Glutamatergic neuron (in vitro differentiated cells): Measurements from ENCODE around the gene SLC16A2. TPM values are rescaled to one million over a fixed set of nuclear protein-coding genes. Genes with fewer than 3 reads are reported as not detected.

Source experiments
- DNase-seq: peaks from one replicate; pipeline ENCODE4 v3.0.0; 2022
- H3K27ac Mint-ChIP-seq: one replicate; pipeline ENCODE4 v1.8.0; 2020; ENCODE audit warnings: mild to moderate bottlenecking, mixed read lengths, inconsistent platforms; ENCODE audit not compliant: unreplicated experiment
- H3K27me3 Mint-ChIP-seq: one replicate; pipeline ENCODE4 v1.8.0; 2020; ENCODE audit warnings: mild to moderate bottlenecking, moderate library complexity, mixed read lengths, inconsistent platforms; ENCODE audit not compliant: unreplicated experiment
- H3K36me3 Mint-ChIP-seq: one replicate; pipeline ENCODE4 v1.8.0; 2020; ENCODE audit warnings: mild to moderate bottlenecking, mixed read lengths, inconsistent platforms; ENCODE audit not compliant: unreplicated experiment
- H3K4me1 Mint-ChIP-seq: one replicate; pipeline ENCODE4 v1.8.0; 2020; ENCODE audit warnings: mild to moderate bottlenecking, low read depth, mixed read lengths, inconsistent platforms; ENCODE audit not compliant: unreplicated experiment
- H3K4me3 Mint-ChIP-seq: one replicate; pipeline ENCODE4 v1.8.0; 2020; ENCODE audit warnings: mild to moderate bottlenecking, mixed read lengths, inconsistent platforms; ENCODE audit not compliant: unreplicated experiment
- H3K9me3 Mint-ChIP-seq: one replicate; pipeline ENCODE4 v1.8.0; 2020; ENCODE audit warnings: mild to moderate bottlenecking, moderate library complexity, mixed read lengths, inconsistent platforms; ENCODE audit not compliant: unreplicated experiment
- total RNA-seq: library from RNA; stranded (reverse); fragmentation: NEBNext Ultra II Directional; extraction: Animal tissue kit (Norgen Biotek cat#: 25700); gene quantifications from one replicate; pipeline ENCODE4 v1.2.1, GENCODE V29; 2021; ENCODE audit not compliant: unreplicated experiment
- TF ChIP-seq, protein P1 (sequence below): fragments of 200-600 bp; sonication (generic); IDR thresholded peaks from one replicate; pipeline ENCODE4 v1.5.0; 2021; ENCODE audit not compliant: partially characterized antibody, unreplicated experiment

SLC16A2 gene
- total RNA-seq, 1 donor from 2014 or later, result 28.7 TPM

DNA sequence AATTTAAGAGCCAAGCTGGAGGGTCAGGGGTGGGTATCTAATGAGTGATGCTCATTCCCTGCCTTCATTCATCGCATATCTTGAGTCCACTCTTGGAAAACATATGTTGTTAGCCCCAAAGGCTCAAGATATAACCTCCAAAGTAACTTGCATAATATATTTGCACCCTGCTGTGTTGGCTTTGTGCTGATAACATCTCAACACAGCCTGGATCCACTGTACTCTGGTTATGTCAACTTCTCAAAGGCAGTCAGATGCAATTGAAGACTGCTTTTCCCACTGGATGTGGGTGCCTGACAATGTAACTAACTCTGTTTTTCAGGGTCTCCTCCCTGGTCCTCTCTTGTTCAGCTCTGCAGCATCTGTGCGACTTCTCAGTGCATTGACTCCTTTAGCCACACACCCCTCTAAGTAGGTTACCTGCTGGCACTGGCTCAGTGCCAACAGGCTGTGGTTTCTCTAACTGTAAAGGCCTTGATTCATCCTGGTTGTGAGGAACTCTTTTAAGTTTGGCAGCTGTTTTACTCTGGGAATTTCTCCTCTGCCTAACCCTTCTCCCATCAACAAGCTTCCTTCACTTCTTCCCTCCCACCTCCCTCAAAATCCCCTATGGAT, 28.1 kb downstream of the SLC16A2 start:
- Mint-ChIP-seq H3K4me1 (no peaks in the 10 kb centered on the region), H3K27me3 (no peaks in the 10 kb centered on the region), H3K9me3 (no peaks in the 10 kb centered on the region), H3K27ac (no peak overlapping the region), H3K4me3 (no peak overlapping the region), H3K36me3 (no peaks in the 10 kb centered on the region)
- TF ChIP-seq, protein P1, sequence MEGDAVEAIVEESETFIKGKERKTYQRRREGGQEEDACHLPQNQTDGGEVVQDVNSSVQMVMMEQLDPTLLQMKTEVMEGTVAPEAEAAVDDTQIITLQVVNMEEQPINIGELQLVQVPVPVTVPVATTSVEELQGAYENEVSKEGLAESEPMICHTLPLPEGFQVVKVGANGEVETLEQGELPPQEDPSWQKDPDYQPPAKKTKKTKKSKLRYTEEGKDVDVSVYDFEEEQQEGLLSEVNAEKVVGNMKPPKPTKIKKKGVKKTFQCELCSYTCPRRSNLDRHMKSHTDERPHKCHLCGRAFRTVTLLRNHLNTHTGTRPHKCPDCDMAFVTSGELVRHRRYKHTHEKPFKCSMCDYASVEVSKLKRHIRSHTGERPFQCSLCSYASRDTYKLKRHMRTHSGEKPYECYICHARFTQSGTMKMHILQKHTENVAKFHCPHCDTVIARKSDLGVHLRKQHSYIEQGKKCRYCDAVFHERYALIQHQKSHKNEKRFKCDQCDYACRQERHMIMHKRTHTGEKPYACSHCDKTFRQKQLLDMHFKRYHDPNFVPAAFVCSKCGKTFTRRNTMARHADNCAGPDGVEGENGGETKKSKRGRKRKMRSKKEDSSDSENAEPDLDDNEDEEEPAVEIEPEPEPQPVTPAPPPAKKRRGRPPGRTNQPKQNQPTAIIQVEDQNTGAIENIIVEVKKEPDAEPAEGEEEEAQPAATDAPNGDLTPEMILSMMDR, result no peak
- no peak for DNase-seq

DNA sequence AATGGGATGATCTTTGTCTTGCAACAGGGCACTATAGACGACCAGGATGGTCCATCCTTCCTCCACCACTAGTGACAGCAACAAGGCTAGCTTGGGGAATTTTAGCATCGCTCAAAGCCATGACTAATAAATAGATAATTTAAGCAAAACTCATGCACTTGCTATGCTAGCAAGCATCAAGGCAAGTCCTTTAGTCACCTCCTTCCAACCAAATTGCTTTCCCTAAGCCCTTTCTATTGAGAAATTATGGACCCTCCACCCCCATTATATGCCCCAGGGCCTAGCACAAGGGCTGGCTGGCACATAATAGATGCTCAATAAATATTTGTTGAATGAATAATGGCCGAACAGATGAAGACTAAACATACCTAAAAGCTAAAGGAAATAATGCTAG, 28.6 kb downstream of the SLC16A2 start:
- Mint-ChIP-seq H3K36me3 (no peaks in the 10 kb centered on the region), H3K4me3 (no peak overlapping the region), H3K27ac (no peak overlapping the region), H3K9me3 (no peaks in the 10 kb centered on the region), H3K27me3 (no peaks in the 10 kb centered on the region), H3K4me1 (no peaks in the 10 kb centered on the region)
- DNase-seq, result no peak
- TF ChIP-seq, protein P1, result no peak

- Mint-ChIP-seq H3K9me3 (no peaks in the 10 kb centered on the region), H3K27ac (no peak overlapping the region), H3K4me1 (no peaks in the 10 kb centered on the region), H3K27me3 (no peaks in the 10 kb centered on the region), H3K36me3 (no peaks in the 10 kb centered on the region), H3K4me3 (no peak overlapping the region)
- no peak for DNase-seq
- TF ChIP-seq, protein P1, result no peak
Measured at GRCh38 chrX:74450803-74451449, 29.6 kb downstream of the SLC16A2 start.

DNA sequence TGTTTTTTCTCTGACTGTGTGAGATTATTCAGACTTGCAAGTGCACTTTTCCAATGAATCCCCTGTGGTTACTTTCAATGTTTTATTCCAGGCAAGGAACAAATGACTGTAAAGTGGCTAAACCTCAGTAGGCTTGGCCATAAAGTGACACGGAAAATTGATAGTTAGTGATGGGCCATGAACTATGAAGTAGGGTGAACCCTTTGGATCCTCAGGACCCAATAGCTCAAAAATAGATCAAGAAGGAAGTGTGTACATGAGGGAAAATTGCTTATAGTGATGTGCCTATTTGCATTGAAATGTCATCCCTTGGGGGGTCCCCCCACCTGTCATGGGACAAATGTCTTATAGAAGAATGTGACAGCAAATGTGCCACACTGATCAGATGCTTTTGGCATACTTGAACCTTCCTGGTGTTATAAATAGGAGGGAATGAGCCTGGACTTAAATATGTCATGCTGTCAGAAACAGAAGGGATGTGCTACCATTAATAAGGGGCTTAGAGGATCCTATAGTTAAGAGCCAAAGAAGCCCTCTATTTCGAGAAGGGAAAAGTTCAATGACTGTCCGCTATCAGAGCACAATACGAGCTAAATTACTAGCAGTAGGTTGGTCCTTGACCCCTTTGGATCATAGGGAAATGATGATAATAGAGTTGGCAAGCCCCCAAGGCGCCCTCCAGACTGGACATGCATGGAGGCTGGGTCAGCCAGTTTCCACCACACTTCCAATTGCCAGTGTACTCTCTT, 30.3 kb downstream of the SLC16A2 start:
- H3K4me1 Mint-ChIP-seq, result no peaks in the 10 kb centered on the region
- no peak for DNase-seq
- TF ChIP-seq, protein P1, result no peak
- no peaks in the 10 kb centered on the region for H3K9me3 Mint-ChIP-seq
- no peak overlapping the region for H3K27ac Mint-ChIP-seq
- H3K36me3 Mint-ChIP-seq, result no peaks in the 10 kb centered on the region
- H3K4me3 Mint-ChIP-seq, result no peak overlapping the region
- H3K27me3 Mint-ChIP-seq, result no peaks in the 10 kb centered on the region

GRCh38 chrX:74452199-74452481, 30.8 kb downstream of the SLC16A2 start:
- H3K9me3 Mint-ChIP-seq, result no peaks in the 10 kb centered on the region
- TF ChIP-seq, protein P1, result no peak
- H3K27ac Mint-ChIP-seq, result no peak overlapping the region
- DNase-seq, result no peak
- no peaks in the 10 kb centered on the region for H3K4me1 Mint-ChIP-seq
- no peak overlapping the region for H3K4me3 Mint-ChIP-seq
- H3K27me3 Mint-ChIP-seq, result no peaks in the 10 kb centered on the region
- H3K36me3 Mint-ChIP-seq, result no peaks in the 10 kb centered on the region
